Right lobe of liver (tissue), 4 donors: Measurements from ENCODE around the gene LMTK3.

Experiments used
- CTCF ChIP-seq, 4 donors: fragments of 200-600 bp in 3 of 4; fragments of 450-650 bp in 1 of 4; IDR thresholded peaks; one replicate each; pipeline versions ENCODE4 v1.5.1 to v1.8.0; 2016 to 2022; ENCODE audit warnings: antibody characterized with exemption in 4 of 4, mild to moderate bottlenecking in 2 of 4
- POLR2A ChIP-seq: fragments of 450-650 bp; IDR thresholded peaks from one replicate; pipeline ENCODE4 v1.6.1; 2017; ENCODE audit warnings: antibody characterized with exemption, mild to moderate bottlenecking
- donor health status: DM: no; HTN: no; CAD: no.
- donor health status: DM: no; HTN: no; CAD: no.
- donor health status: DM: no; HTN: yes; CAD: no.

GRCh38 chr19:48443731-48444128 is 67.9 kb downstream of the LMTK3 start:
- no peak for TF ChIP-seq CTCF (IDR thresholded peaks at IDR 0.05)
- TF ChIP-seq POLR2A = no peak
